Measurements from ENCODE around the gene CASZ1. TPM values are rescaled to one million over a fixed set of nuclear protein-coding genes. Genes with fewer than 3 reads are reported as not detected.

Gene CASZ1
- total and polyA plus RNA-seq, 2 experiments from 2014 or later, result 6.2 to 6.7 TPM

- TF ChIP-seq ZNF114 (CRISPR knock-in tag; IDR thresholded peaks at IDR 0.05), result no peak
- no peak for TF ChIP-seq ZNF331 (CRISPR knock-in tag; IDR thresholded peaks at IDR 0.05; ENCODE audit: low read depth)
- no peak for TF ChIP-seq CREB1 (CRISPR knock-in tag; IDR thresholded peaks at IDR 0.05; ENCODE audit: low read depth)
- TF ChIP-seq, protein P1, sequence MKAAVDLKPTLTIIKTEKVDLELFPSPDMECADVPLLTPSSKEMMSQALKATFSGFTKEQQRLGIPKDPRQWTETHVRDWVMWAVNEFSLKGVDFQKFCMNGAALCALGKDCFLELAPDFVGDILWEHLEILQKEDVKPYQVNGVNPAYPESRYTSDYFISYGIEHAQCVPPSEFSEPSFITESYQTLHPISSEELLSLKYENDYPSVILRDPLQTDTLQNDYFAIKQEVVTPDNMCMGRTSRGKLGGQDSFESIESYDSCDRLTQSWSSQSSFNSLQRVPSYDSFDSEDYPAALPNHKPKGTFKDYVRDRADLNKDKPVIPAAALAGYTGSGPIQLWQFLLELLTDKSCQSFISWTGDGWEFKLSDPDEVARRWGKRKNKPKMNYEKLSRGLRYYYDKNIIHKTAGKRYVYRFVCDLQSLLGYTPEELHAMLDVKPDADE (IDR thresholded peaks at IDR 0.05), result no peak
- no peak for TF ChIP-seq POLR2AphosphoS5 (IDR thresholded peaks at IDR 0.05; ENCODE audit: low read depth)
- TF ChIP-seq EZH2phosphoT487 (IDR thresholded peaks at IDR 0.05; ENCODE audit: unreplicated experiment), result no peak
- TF ChIP-seq NANOG (IDR thresholded peaks at IDR 0.05; ENCODE audit: borderline replicate concordance), result no peak
- no peak for TF ChIP-seq REST (IDR thresholded peaks at IDR 0.05; ENCODE audit: unreplicated experiment)
- no peak for TF ChIP-seq CTCF (conservative IDR thresholded peaks at IDR 0.05; ENCODE audit: low read depth in 2 of 2)
- no peak for TF ChIP-seq EZH2 (IDR thresholded peaks at IDR 0.05; ENCODE audit: low read depth, unreplicated experiment)
- H3K4me1 Mint-ChIP-seq, result peaks cover 14% of the 10 kb centered on the region
- H3K36me3 ChIP-seq (ENCODE audit: insufficient read depth), result no peaks in the 10 kb centered on the region
- no peak for ATAC-seq
- peaks cover 21% of the 10 kb centered on the region for H3K4me1 ChIP-seq (ENCODE audit: insufficient read depth)
- peaks cover 33% of the 10 kb centered on the region for H3K27me3 ChIP-seq (ENCODE audit: insufficient read depth)
- peaks cover 33% of the 10 kb centered on the region for H3K27me3 Mint-ChIP-seq (ENCODE audit: insufficient read depth, low read depth, poor library complexity)
- DNase-seq (ENCODE audit: low spot score), result no peak
- H2AFZ ChIP-seq, result no peak overlapping the region
- H3K4me2 ChIP-seq, result no peak overlapping the region
- no peaks in the 10 kb centered on the region; the same call in 2 of the 3 replicates for H3K36me3 Mint-ChIP-seq (ENCODE audit: low read depth)
- no peak overlapping the region for H3K4me3 ChIP-seq
- no peak overlapping the region for H3K4me3 Mint-ChIP-seq
- no peaks in the 10 kb centered on the region for H3K9me3 Mint-ChIP-seq
- H3K27ac ChIP-seq (ENCODE audit: low read depth), result no peak overlapping the region
- H3K9me2 ChIP-seq (ENCODE audit: insufficient read depth), result no peaks in the 10 kb centered on the region
- H4K20me1 ChIP-seq (replicated peaks; ENCODE audit: insufficient read depth), result peaks cover 4% of the 10 kb centered on the region; the same call in 1 of the 2 replicates
- no peak overlapping the region for H3K27ac Mint-ChIP-seq
- H3F3A ChIP-seq (replicated peaks; ENCODE audit: low read depth), result no peaks in the 10 kb centered on the region
- H3K79me2 ChIP-seq (replicated peaks; ENCODE audit: insufficient read depth), result no peaks in the 10 kb centered on the region
Observed at GRCh38 chr1:10789803-10790702, 6.4 kb downstream of the CASZ1 start.
